ENCODE data around the gene LYPD3. TPM values are rescaled to one million over a fixed set of nuclear protein-coding genes. Genes with fewer than 3 reads are reported as not detected.

LYPD3 gene
- polyA plus RNA-seq, 1 donor (not counting 4 experiments of a cell fraction or from before 2014, with no cell fraction given) = 163 TPM

DNA sequence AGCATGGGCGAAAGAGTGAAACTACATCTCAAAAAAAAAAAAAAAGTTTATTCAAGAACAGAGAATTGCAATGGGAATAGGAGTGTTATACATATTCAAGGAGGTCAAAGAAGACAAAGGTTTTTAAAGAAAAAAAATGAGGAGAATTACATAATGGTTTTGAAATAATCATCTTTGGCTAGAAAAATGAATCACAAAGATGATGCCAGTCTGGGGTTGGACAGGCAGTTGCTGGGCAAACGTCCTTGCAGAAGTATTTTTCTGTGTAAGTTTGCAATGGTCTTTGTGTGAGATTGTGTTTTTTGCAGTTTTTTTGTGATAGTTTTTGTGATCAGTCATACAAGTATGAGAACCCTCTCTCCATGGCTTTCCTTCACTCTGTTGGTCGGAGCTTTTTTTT lies 23.7 kb downstream of the LYPD3 start:
- dilution Hi-C loops (cut with MboI; ENCODE audit: extremely low pct_ligation_motif_present, low sequenced_read_pairs) = no loop called here
- no peak for DNase-seq (ENCODE audit: low read depth, low spot score)
- no peaks in the 10 kb centered on the region for H4K20me1 ChIP-seq (ENCODE audit: control insufficient read depth, extremely low read depth, insufficient read depth, low read length)
- TF ChIP-seq CTCF (optimal IDR thresholded peaks at IDR 0.05 in 1 of 3, IDR thresholded peaks at IDR 0.05 in 1 of 3, conservative IDR thresholded peaks at IDR 0.05 in 1 of 3; ENCODE audit: extremely low read depth in 1 of 3, insufficient read depth in 2 of 3, low read length in 3 of 3) = no peak
- TF ChIP-seq EZH2 (IDR thresholded peaks at IDR 0.05; ENCODE audit: low read length) = no peak
- H3K27me3 ChIP-seq (ENCODE audit: control insufficient read depth, extremely low read depth, insufficient read depth, low read length) = no peaks in the 10 kb centered on the region
- no peaks in the 10 kb centered on the region for H3K36me3 ChIP-seq (ENCODE audit: control insufficient read depth in 2 of 2, extremely low read depth in 1 of 2, insufficient read depth in 2 of 2, low read length in 2 of 2)
- H3K27ac ChIP-seq (ENCODE audit: control insufficient read depth, insufficient read depth, low read length) = no peak overlapping the region
- no peak overlapping the region for H3K4me3 ChIP-seq (ENCODE audit: control insufficient read depth in 2 of 3, extremely low read depth in 1 of 3, insufficient read depth in 2 of 3, low read depth in 1 of 3, low read length in 3 of 3)
- no peak overlapping the region for H2AFZ ChIP-seq (ENCODE audit: control insufficient read depth, low read length)
- FAIRE-seq = no peak
- H3K4me2 ChIP-seq (ENCODE audit: control insufficient read depth, extremely low read depth, insufficient read depth, low read depth, low read length) = no peak overlapping the region
- H3K9me3 ChIP-seq (ENCODE audit: control insufficient read depth, low read depth, low read length) = peaks cover 2% of the 10 kb centered on the region
- H3K4me1 ChIP-seq (ENCODE audit: control insufficient read depth, extremely low read depth, insufficient read depth, low read length) = peaks cover 18% of the 10 kb centered on the region
- H3K9ac ChIP-seq (ENCODE audit: control insufficient read depth, extremely low read depth, insufficient read depth, low read length) = no peak overlapping the region
- H3K9me1 ChIP-seq (ENCODE audit: control insufficient read depth, extremely low read depth, insufficient read depth, low read length) = no peaks in the 10 kb centered on the region
- H3K79me2 ChIP-seq (ENCODE audit: control insufficient read depth, insufficient read depth, low read length) = no peaks in the 10 kb centered on the region

GRCh38 chr19:43439709-43440063 lies 25.7 kb downstream of the LYPD3 start:
- no peak overlapping the region for H3K4me3 ChIP-seq (ENCODE audit: control insufficient read depth in 2 of 3, extremely low read depth in 1 of 3, insufficient read depth in 2 of 3, low read depth in 1 of 3, low read length in 3 of 3)
- no peak overlapping the region for H3K4me2 ChIP-seq (ENCODE audit: control insufficient read depth, extremely low read depth, insufficient read depth, low read depth, low read length)
- peak overlapping the region; percentile 57 for H3K27ac ChIP-seq (ENCODE audit: control insufficient read depth, insufficient read depth, low read length)
- H3K9me1 ChIP-seq (ENCODE audit: control insufficient read depth, extremely low read depth, insufficient read depth, low read length) = no peaks in the 10 kb centered on the region
- H3K36me3 ChIP-seq (ENCODE audit: control insufficient read depth in 2 of 2, extremely low read depth in 1 of 2, insufficient read depth in 2 of 2, low read length in 2 of 2) = no peaks in the 10 kb centered on the region
- TF ChIP-seq EZH2 (IDR thresholded peaks at IDR 0.05; ENCODE audit: low read length) (no peak), CTCF (optimal IDR thresholded peaks at IDR 0.05 in 1 of 3, IDR thresholded peaks at IDR 0.05 in 1 of 3, conservative IDR thresholded peaks at IDR 0.05 in 1 of 3; ENCODE audit: extremely low read depth in 1 of 3, insufficient read depth in 2 of 3, low read length in 3 of 3) (no peak)
- H3K9me3 ChIP-seq (ENCODE audit: control insufficient read depth, low read depth, low read length) = peaks cover 2% of the 10 kb centered on the region
- DNase-seq (ENCODE audit: low read depth, low spot score) (no peak), FAIRE-seq (peak; percentile 5)
- H3K27me3 ChIP-seq (ENCODE audit: control insufficient read depth, extremely low read depth, insufficient read depth, low read length) = no peaks in the 10 kb centered on the region
- dilution Hi-C loops (cut with MboI; ENCODE audit: extremely low pct_ligation_motif_present, low sequenced_read_pairs) = no loop called here
- H2AFZ ChIP-seq (ENCODE audit: control insufficient read depth, low read length) = peak overlapping the region; percentile 65
- peaks cover 17% of the 10 kb centered on the region for H3K4me1 ChIP-seq (ENCODE audit: control insufficient read depth, extremely low read depth, insufficient read depth, low read length)
- H3K79me2 ChIP-seq (ENCODE audit: control insufficient read depth, insufficient read depth, low read length) = no peaks in the 10 kb centered on the region
- no peak overlapping the region for H3K9ac ChIP-seq (ENCODE audit: control insufficient read depth, extremely low read depth, insufficient read depth, low read length)
- no peaks in the 10 kb centered on the region for H4K20me1 ChIP-seq (ENCODE audit: control insufficient read depth, extremely low read depth, insufficient read depth, low read length)

Measured in keratinocyte (primary cell).